HG02870 (cell line): ENCODE measurements around the gene PARD3.

Experiments used
- ATAC-seq: cut with Tn5 transposase; IDR thresholded peaks from one replicate; pipeline ENCODE4 v1.9.1; 2021; ENCODE audit warnings: mild to moderate bottlenecking, moderate library complexity; ENCODE audit not compliant: unreplicated experiment

Gene PARD3

GRCh38 chr10:34183016-34183796 lies 631.9 kb downstream of the PARD3 start:
- ATAC-seq = no peak

GRCh38 chr10:34181553-34182300 lies 633.4 kb downstream of the PARD3 start:
- ATAC-seq = no peak

GRCh38 chr10:34180749-34181148 lies 634.3 kb downstream of the PARD3 start:
- no peak for ATAC-seq

GRCh38 chr10:34179280-34179679 lies 635.8 kb downstream of the PARD3 start:
- no peak for ATAC-seq

GRCh38 chr10:34178756-34179155 lies 636.3 kb downstream of the PARD3 start:
- no peak for ATAC-seq

GRCh38 chr10:34178196-34178595 lies 636.9 kb downstream of the PARD3 start:
- ATAC-seq = no peak

- no peak for ATAC-seq
Measured at GRCh38 chr10:34177445-34177844, 637.7 kb downstream of the PARD3 start.

GRCh38 chr10:34176351-34176750 lies 638.7 kb downstream of the PARD3 start:
- ATAC-seq = no peak

GRCh38 chr10:34175121-34175520 lies 640.0 kb downstream of the PARD3 start:
- ATAC-seq = no peak

GRCh38 chr10:34172936-34173533 lies 642.1 kb downstream of the PARD3 start:
- no peak for ATAC-seq

GRCh38 chr10:34171957-34172527 lies 643.1 kb downstream of the PARD3 start:
- no peak for ATAC-seq

- ATAC-seq = no peak
Measured at GRCh38 chr10:34169677-34170076, 645.4 kb downstream of the PARD3 start.

- no peak for ATAC-seq
Measured at GRCh38 chr10:34169131-34169530, 646.0 kb downstream of the PARD3 start.

- ATAC-seq = no peak
Measured at GRCh38 chr10:34168439-34168838, 646.7 kb downstream of the PARD3 start.

GRCh38 chr10:34166823-34167222 lies 648.3 kb downstream of the PARD3 start:
- no peak for ATAC-seq

- no peak for ATAC-seq
Measured at GRCh38 chr10:34166354-34166753, 648.7 kb downstream of the PARD3 start.

- ATAC-seq = no peak
Measured at GRCh38 chr10:34164029-34164428, 651.1 kb downstream of the PARD3 start.

GRCh38 chr10:34163075-34163905 lies 651.8 kb downstream of the PARD3 start:
- ATAC-seq = no peak

- ATAC-seq = no peak
Measured at GRCh38 chr10:34161777-34162370, 653.2 kb downstream of the PARD3 start.

GRCh38 chr10:34160595-34160994 lies 654.5 kb downstream of the PARD3 start:
- no peak for ATAC-seq
